ENCODE data around the gene WNT3.

Gene WNT3

GRCh38 chr17:46839211-46839610 lies 20.7 kb upstream of the WNT3 start:
- TF ChIP-seq CTCF (IDR thresholded peaks at IDR 0.05; ENCODE audit: low read depth, low read length) = no peak
- no peak overlapping the region for H3K4me3 ChIP-seq (ENCODE audit: low read depth, low read length)
- in situ Hi-C loops (cut with HindIII; ENCODE audit: low sequenced_read_pairs) = no loop called here
- no peak for DNase-seq (ENCODE audit: low read depth, low spot score)

GRCh38 chr17:46837521-46837920 lies 19.0 kb upstream of the WNT3 start:
- in situ Hi-C loops (cut with HindIII; ENCODE audit: low sequenced_read_pairs) = no loop called here
- no peak for DNase-seq (ENCODE audit: low read depth, low spot score)

GRCh38 chr17:46836500-46836899 lies 18.0 kb upstream of the WNT3 start:
- no peak for TF ChIP-seq CTCF (IDR thresholded peaks at IDR 0.05; ENCODE audit: low read depth, low read length)
- no peak for DNase-seq (ENCODE audit: low read depth, low spot score)
- no peak overlapping the region for H3K4me3 ChIP-seq (ENCODE audit: low read depth, low read length)
- in situ Hi-C loops (cut with HindIII; ENCODE audit: low sequenced_read_pairs) = no loop called here

More at GRCh38 chr17:46837521-46837920, 19.0 kb upstream of the WNT3 start:
- no peak overlapping the region for H3K4me3 ChIP-seq (ENCODE audit: low read depth, low read length)
- TF ChIP-seq CTCF (IDR thresholded peaks at IDR 0.05; ENCODE audit: low read depth, low read length) = no peak

GRCh38 chr17:46834846-46835245 lies 16.4 kb upstream of the WNT3 start:
- DNase-seq (ENCODE audit: low read depth, low spot score) = no peak
- in situ Hi-C loops (cut with HindIII; ENCODE audit: low sequenced_read_pairs) = no loop called here
- no peak for TF ChIP-seq CTCF (IDR thresholded peaks at IDR 0.05; ENCODE audit: low read depth, low read length)
- no peak overlapping the region for H3K4me3 ChIP-seq (ENCODE audit: low read depth, low read length)

- in situ Hi-C loops (cut with HindIII; ENCODE audit: low sequenced_read_pairs) = no loop called here
- H3K4me3 ChIP-seq (ENCODE audit: low read depth, low read length) = no peak overlapping the region
- no peak for TF ChIP-seq CTCF (IDR thresholded peaks at IDR 0.05; ENCODE audit: low read depth, low read length)
- no peak for DNase-seq (ENCODE audit: low read depth, low spot score)
Observed at GRCh38 chr17:46833840-46834208, 15.3 kb upstream of the WNT3 start.

GRCh38 chr17:46832945-46833839 lies 14.7 kb upstream of the WNT3 start:
- no peak for TF ChIP-seq CTCF (IDR thresholded peaks at IDR 0.05; ENCODE audit: low read depth, low read length)
- no peak overlapping the region for H3K4me3 ChIP-seq (ENCODE audit: low read depth, low read length)
- in situ Hi-C loops (cut with HindIII; ENCODE audit: low sequenced_read_pairs) = no loop called here
- DNase-seq (ENCODE audit: low read depth, low spot score) = peak; percentile 75
